Skeletal muscle tissue (tissue), 4 donors: ENCODE data around the gene CD200. TPM values are rescaled to one million over a fixed set of nuclear protein-coding genes. Genes with fewer than 3 reads are reported as not detected.

Experiments used
- H3K27ac ChIP-seq: one replicate; pipeline ENCODE4 v1.7.0; 2013; ENCODE audit warnings: mild to moderate bottlenecking, low read depth, low read length, inconsistent platforms
- H3K27me3 ChIP-seq, 3 donors: one replicate each; pipeline ENCODE4 v1.7.0; 2013; ENCODE audit warnings: low read length in 3 of 3; ENCODE audit not compliant: control insufficient read depth in 3 of 3, insufficient read depth in 3 of 3
- H3K36me3 ChIP-seq, 3 donors: one replicate each; pipeline ENCODE4 v1.7.0; 2013; ENCODE audit warnings: low read length in 3 of 3; ENCODE audit not compliant: control insufficient read depth in 3 of 3, insufficient read depth in 3 of 3
- H3K4me1 ChIP-seq, 3 donors: one replicate each; pipeline ENCODE4 v1.7.0; 2013; ENCODE audit warnings: low read length in 3 of 3, mild to moderate bottlenecking in 3 of 3; ENCODE audit not compliant: control insufficient read depth in 3 of 3, insufficient read depth in 3 of 3
- H3K4me3 ChIP-seq, 3 donors: one replicate each; pipeline ENCODE4 v1.7.0; 2013; ENCODE audit warnings: low read length in 3 of 3
- H3K9ac ChIP-seq, 3 donors: one replicate each; pipeline ENCODE4 v1.7.0; 2013; ENCODE audit warnings: low read length in 3 of 3, mild to moderate bottlenecking in 3 of 3, moderate library complexity in 2 of 3, low read depth in 1 of 3
- H3K9me3 ChIP-seq, 3 donors: one replicate each; pipeline ENCODE4 v1.7.0; 2013; ENCODE audit warnings: low read length in 3 of 3; ENCODE audit not compliant: control insufficient read depth in 3 of 3
- total RNA-seq: library from RNA; depleted of rRNA; stranded (reverse); fragments of >200 nt; gene quantifications from one replicate; pipeline ENCODE4 v1.2.3, GENCODE V29; 2014
- donor health status: Osteomylitis.

Gene CD200
- total RNA-seq, 1 donor from 2014 or later: 4.2 TPM

DNA sequence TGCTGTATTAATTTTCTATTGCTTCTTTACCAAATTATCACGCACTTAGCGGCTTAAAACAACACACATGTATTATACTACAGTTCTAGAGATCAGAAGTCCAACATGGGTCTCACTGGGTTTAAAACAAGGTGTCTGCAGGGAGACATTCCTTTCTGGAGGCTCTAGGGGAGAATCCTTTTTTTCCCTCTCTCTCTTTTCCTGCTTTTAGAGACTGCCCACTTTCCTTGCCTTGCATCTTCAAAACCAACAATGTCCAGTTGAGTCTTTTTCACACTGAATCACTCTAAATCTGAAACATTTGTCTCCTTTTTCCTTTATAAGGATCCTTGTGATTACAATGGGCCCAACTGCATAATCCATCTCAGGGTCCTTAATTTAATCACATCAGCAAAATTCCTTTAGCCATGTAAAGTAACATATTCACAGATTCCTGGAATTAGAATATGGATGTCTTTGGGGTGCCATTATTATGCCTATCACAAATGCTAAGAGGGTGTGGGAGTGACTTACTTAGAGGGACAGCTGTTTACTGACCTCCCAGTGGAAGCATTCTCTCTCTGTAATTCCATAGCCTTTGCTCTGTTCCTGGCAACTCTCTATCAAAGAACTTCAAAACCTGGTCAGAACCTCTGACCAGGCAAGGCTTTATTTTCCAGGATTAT is 21.8 kb downstream of the CD200 start:
- Histone ChIP-seq H3K9me3 (no peaks in the 10 kb centered on the region), H3K4me1 (peaks cover 0 to 4% (median 3%) of the 10 kb centered on the region in 3 donors), H3K27me3 (no peaks in the 10 kb centered on the region), H3K36me3 (no peaks in the 10 kb centered on the region), H3K4me3 (no peak overlapping the region), H3K9ac (no peak overlapping the region), H3K27ac (peak overlapping the region; percentile 4)

DNA sequence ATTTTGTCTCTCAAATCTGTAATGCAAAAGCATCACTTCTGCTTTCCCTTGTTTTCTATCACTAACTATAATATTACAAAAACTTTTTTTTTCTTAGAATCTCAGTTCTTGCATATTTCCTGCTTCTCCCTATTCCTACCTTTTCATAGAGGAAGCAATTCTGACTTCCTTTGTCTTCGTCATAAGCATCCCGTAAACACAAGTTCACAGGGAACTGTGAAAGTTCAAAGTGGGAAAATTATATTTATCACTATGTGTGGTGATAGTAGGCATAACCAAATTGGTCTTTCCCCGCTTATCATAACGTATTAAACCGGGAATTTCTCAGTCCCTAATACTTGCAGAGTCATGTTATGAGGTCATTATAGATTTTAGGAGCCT is 22.3 kb downstream of the CD200 start:
- Histone ChIP-seq H3K4me1 (peaks cover 0 to 4% (median 3%) of the 10 kb centered on the region in 3 donors), H3K36me3 (no peaks in the 10 kb centered on the region), H3K4me3 (no peak overlapping the region), H3K27ac (peak overlapping the region; percentile 4), H3K9ac (no peak overlapping the region), H3K9me3 (no peaks in the 10 kb centered on the region), H3K27me3 (no peaks in the 10 kb centered on the region)

DNA sequence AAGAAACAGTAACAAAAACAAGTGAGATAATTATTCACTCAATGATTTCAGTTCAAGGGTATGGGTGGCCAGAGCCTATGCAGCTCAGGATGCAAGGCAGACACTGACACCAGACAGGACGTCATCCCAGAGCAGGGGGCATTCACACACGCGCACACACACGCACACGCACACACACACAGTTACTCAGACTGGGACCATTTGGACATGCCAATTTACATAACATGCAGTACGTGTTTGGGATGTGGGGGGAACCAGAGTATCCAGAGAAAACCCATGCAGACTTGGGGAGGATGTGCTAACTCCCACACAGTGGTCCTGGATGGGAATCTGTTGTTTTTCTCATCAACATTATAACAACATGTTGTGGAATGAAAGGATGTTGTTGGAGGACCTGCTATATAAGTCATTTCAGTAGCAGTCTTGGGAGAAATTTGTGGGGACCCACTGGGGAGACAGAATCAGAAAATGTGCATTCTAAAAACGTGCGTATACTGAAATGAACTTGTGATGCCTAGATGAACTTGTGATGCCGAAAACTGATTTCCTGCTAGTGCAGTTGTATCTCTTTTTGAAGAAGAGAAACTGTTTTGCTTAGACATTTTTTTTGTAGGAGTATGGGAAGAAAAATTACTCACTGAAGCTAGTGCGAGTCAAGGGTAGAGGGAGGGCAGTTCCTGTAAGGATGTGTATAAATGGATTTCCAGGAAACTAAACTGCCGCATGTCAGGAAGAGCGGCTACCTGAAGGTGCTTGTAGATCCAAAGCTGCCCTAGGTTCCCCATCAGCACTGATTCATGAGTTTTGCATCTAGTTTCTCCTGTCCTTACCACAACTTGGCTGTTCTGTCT is 25.2 kb downstream of the CD200 start:
- peak overlapping the region in 1 of 3 donors; percentile 33 for H3K9ac ChIP-seq
- H3K4me1 ChIP-seq: peaks cover 0 to 4% (median 3%) of the 10 kb centered on the region in 3 donors
- peak overlapping the region in 2 of 3 donors; percentile 40 to 41 for H3K4me3 ChIP-seq
- peak overlapping the region; percentile 66 for H3K27ac ChIP-seq
- H3K36me3 ChIP-seq: no peaks in the 10 kb centered on the region
- H3K27me3 ChIP-seq: no peaks in the 10 kb centered on the region
- H3K9me3 ChIP-seq: no peaks in the 10 kb centered on the region

DNA sequence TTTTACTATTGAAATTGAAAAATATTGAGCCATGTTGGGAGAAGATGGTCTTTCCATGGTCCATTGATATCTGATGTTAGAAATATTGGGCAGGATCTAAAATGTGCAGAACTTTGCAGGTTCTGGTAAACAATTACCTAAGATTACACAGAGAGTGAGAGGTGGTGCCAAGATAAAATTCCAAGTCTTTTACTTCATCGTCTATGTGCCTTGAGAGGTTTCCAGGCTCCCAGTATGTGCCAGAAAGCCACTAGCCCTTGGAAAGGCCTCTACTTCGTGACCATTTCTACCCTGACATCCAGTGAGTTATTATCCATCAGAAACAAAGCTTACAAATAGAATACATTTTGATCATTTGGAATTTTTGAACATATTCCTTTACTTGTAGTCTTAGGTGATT is 27.6 kb downstream of the CD200 start:
- Histone ChIP-seq H3K9me3 (no peaks in the 10 kb centered on the region), H3K9ac (no peak overlapping the region), H3K27me3 (no peaks in the 10 kb centered on the region), H3K36me3 (no peaks in the 10 kb centered on the region), H3K27ac (no peak overlapping the region), H3K4me3 (no peak overlapping the region), H3K4me1 (peaks cover 0 to 4% (median 3%) of the 10 kb centered on the region in 3 donors)

DNA sequence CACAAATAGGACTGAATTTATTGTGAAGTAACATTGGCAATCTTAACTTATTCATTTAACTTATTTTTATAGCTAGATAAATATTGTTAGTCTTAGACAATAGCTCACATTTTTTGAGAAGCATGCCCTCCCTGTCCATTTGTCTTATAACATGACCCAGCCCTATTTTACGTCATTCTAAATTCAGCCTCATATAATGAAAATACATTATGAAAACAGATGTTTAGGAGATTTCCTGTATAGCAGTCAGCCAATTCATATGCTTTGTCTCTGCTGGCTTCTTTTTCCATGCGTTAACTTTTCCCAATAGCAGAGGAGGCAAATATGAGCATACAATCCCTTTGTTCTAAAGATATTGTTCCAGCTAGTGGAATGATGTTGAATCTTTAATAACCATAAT is 29.3 kb downstream of the CD200 start:
- Histone ChIP-seq H3K4me3 (no peak overlapping the region), H3K27ac (no peak overlapping the region)

DNA sequence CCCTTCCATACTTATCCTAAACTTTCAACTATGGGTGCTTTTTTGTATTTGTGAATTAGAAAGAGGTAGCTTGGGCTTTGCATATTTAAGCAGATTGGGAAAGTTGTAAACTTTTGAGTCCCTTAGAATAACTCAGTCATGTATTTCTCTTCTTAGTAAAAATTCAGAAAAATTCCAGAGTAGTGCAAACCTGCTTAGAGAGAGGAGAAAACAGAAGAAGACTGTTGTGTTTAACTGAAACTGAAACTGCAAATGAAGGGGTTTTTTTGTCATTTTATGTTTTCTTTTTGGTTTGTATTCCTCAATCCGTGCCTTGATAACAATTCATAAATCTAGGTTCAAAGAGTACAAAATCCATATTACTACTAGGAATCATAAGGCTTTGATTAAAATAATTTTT is 31.3 kb downstream of the CD200 start:
- Histone ChIP-seq H3K4me3 (no peak overlapping the region), H3K27ac (no peak overlapping the region), H3K9ac (no peak overlapping the region), H3K27me3 (no peaks in the 10 kb centered on the region), H3K36me3 (no peaks in the 10 kb centered on the region), H3K4me1 (no peaks in the 10 kb centered on the region), H3K9me3 (no peaks in the 10 kb centered on the region)

More for the DNA sequence above, 29.3 kb downstream of the CD200 start:
- Histone ChIP-seq H3K36me3 (no peaks in the 10 kb centered on the region), H3K9me3 (no peaks in the 10 kb centered on the region), H3K4me1 (peaks cover 0 to 4% (median 3%) of the 10 kb centered on the region in 3 donors), H3K27me3 (no peaks in the 10 kb centered on the region), H3K9ac (no peak overlapping the region)

DNA sequence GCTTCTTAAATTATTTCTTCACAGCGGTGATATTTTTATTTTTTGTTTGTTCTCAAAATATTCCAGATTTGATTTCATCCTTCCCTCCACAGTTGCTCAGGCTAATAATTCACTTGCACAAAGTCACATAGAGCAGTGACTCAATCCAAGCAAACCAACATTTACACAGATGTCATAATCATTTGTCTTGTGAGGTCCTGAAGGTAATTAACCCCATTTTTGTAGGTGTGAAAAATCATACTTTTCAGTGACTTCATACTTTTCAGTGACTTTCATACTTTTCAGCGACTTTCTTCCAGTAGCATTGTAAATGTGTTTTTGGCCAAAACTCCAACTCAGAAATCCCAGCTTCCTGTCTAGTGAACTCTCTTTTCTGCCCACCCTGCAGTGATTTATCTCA is 32.1 kb downstream of the CD200 start:
- no peak overlapping the region for H3K27ac ChIP-seq
- no peaks in the 10 kb centered on the region for H3K27me3 ChIP-seq
- H3K36me3 ChIP-seq: no peaks in the 10 kb centered on the region
- no peaks in the 10 kb centered on the region for H3K9me3 ChIP-seq
- no peak overlapping the region for H3K9ac ChIP-seq
- no peak overlapping the region for H3K4me3 ChIP-seq
- H3K4me1 ChIP-seq: no peaks in the 10 kb centered on the region

DNA sequence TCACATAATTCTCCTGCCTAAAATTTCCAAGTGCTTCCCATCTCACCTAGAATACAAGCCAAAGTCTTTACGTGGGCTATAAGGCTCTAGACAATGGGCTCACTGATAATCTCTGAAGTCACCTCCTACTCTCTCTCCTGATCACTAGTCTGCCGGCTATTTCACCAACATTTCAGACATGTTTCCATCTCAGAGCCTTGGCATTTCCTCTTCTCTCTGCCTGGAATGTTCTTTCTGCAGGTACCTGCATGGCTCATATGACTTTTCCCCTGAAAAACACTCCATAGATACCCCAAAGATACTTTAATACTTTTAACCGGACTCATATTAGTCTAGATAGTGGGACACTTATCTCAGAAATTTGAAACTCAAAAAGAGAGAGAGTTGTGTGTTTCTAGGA is 32.7 kb downstream of the CD200 start:
- no peaks in the 10 kb centered on the region for H3K9me3 ChIP-seq
- no peak overlapping the region for H3K27ac ChIP-seq
- H3K4me1 ChIP-seq: no peaks in the 10 kb centered on the region
- H3K27me3 ChIP-seq: no peaks in the 10 kb centered on the region
- H3K9ac ChIP-seq: no peak overlapping the region
- no peak overlapping the region for H3K4me3 ChIP-seq
- H3K36me3 ChIP-seq: no peaks in the 10 kb centered on the region

DNA sequence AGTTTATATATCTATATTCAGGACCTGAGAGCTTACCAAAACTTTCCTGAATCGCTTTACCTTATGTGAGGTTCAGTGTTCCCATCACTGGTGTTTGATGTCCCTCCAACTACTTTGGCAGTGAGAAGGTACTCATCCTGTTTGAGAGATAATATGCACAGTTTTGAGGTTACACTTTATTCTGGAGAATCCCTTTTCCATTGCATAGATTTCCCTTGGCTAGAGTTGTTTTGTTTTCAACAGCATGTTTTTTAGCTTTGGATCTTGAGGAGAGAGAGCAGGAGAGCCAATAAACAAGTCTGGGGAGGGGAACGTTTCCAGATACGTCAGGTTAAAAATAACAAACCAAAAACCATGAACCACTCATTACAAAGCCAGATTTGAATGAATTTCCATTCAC is 33.6 kb downstream of the CD200 start:
- Histone ChIP-seq H3K4me1 (no peaks in the 10 kb centered on the region), H3K36me3 (no peaks in the 10 kb centered on the region), H3K4me3 (no peak overlapping the region), H3K9ac (no peak overlapping the region), H3K9me3 (no peaks in the 10 kb centered on the region), H3K27me3 (no peaks in the 10 kb centered on the region), H3K27ac (no peak overlapping the region)

DNA sequence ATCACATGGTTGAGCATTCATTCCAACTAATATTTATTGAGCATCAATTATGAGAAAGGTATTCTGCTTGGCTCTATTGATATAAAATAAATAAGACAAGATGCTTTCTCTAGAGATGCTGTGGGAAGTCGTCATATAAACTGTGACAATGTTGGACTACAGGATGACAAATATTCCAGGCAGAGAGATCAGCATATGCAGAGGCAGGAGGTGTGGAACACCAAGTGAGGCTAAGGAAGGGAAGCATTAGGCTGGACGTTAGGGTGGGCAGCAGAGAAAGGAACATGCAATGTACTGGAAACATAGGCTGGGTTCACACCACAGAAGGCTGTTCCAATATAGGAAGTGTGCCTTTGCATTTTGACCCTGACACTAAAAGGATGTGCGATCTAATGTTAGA is 38.6 kb downstream of the CD200 start:
- Histone ChIP-seq H3K27me3 (no peaks in the 10 kb centered on the region), H3K9ac (no peak overlapping the region), H3K36me3 (no peaks in the 10 kb centered on the region), H3K4me3 (no peak overlapping the region), H3K4me1 (peaks cover 0 to 3% (median 3%) of the 10 kb centered on the region in 3 donors), H3K9me3 (no peaks in the 10 kb centered on the region), H3K27ac (no peak overlapping the region)
